Measurements from ENCODE around the gene AKAP6. TPM values are rescaled to one million over a fixed set of nuclear protein-coding genes. Genes with fewer than 3 reads are reported as not detected.

Gene AKAP6
- total and polyA plus RNA-seq, 2 of the 8 experiments (the other 6 are each of a cell fraction or from before 2014, with no cell fraction given): 0.09 to 0.89 TPM

GRCh38 chr14:32808644-32809043, 479.5 kb downstream of the AKAP6 start:
- no peaks in the 10 kb centered on the region for H3K79me1 ChIP-seq (ENCODE audit: low read depth, low read length)
- no peaks in the 10 kb centered on the region for H3K36me3 ChIP-seq (ENCODE audit: control insufficient read depth in 2 of 4, insufficient read depth in 4 of 4, low read length in 3 of 4)
- POLR2A ChIA-PET (ENCODE audit: partially characterized antibody): no interaction called here
- H2BK5ac ChIP-seq (ENCODE audit: low read depth, low read length): no peak overlapping the region
- H3K23me2 ChIP-seq (ENCODE audit: low read depth, low read length): no peaks in the 10 kb centered on the region
- WGBS, 2 experiments (ENCODE audit: extremely low coverage in 1 of 2, insufficient coverage in 1 of 2, insufficient read length in 1 of 2, insufficient replicate concordance in 2 of 2, low coverage in 1 of 2, low lambda C conversion rate in 2 of 2, missing lambda C conversion rate in 1 of 2): 81% methylated on average over 4 of the region's 4 CpGs; no CpG with 5 or more reads in 1 of the 2 experiments
- CTCF ChIA-PET (ENCODE audit: partially characterized antibody): interaction anchor here (0.7 to 1.6 kb wide), 3 partner anchors 56 to 220 kb away, joined by 3 to 5 read pairs (median 4); no protein-coding TSS in a partner anchor
- H4K91ac ChIP-seq (replicated peaks; ENCODE audit: insufficient read length, low read length): no peak overlapping the region
- H3K14ac ChIP-seq (ENCODE audit: insufficient read length): no peak overlapping the region
- H3K4me3 ChIP-seq (ENCODE audit: extremely low read depth in 1 of 4, insufficient read depth in 2 of 4, low read depth in 3 of 4, low read length in 4 of 4): no peak overlapping the region
- no peak for TF ChIP-seq POLR2AphosphoS5 (IDR thresholded peaks at IDR 0.05; ENCODE audit: low read depth, low read length)
- no peak for TF ChIP-seq CREB1 (IDR thresholded peaks at IDR 0.05)
- TF ChIP-seq SIRT6 (IDR thresholded peaks at IDR 0.05; ENCODE audit: low read length): no peak
- TF ChIP-seq FOSL1 (IDR thresholded peaks at IDR 0.05; ENCODE audit: insufficient read depth, low read depth, low read length): no peak
- TF ChIP-seq EZH2 (IDR thresholded peaks at IDR 0.05; ENCODE audit: low read depth, low read length, severe bottlenecking): no peak
- no peak for TF ChIP-seq TBP (IDR thresholded peaks at IDR 0.05; ENCODE audit: low read depth, low read length)
- no peak for TF ChIP-seq KDM5A (IDR thresholded peaks at IDR 0.05; ENCODE audit: low read length)
- TF ChIP-seq BACH1 (IDR thresholded peaks at IDR 0.05; ENCODE audit: low read length): no peak
- no peak for TF ChIP-seq TCF12 (IDR thresholded peaks at IDR 0.05; ENCODE audit: low read depth, low read length)
- no peak for TF ChIP-seq RFX5 (IDR thresholded peaks at IDR 0.05; ENCODE audit: borderline replicate concordance, low read depth, low read length)
- no peak for TF ChIP-seq SP4 (IDR thresholded peaks at IDR 0.05; ENCODE audit: low read length)
- TF ChIP-seq USF2 (IDR thresholded peaks at IDR 0.05; ENCODE audit: low read length): no peak
- no peak for TF ChIP-seq ZNF274 (IDR thresholded peaks at IDR 0.05; ENCODE audit: borderline replicate concordance, extremely low read depth, low read length)
- H4K5ac ChIP-seq (ENCODE audit: insufficient read length, low read depth, low read length): no peak overlapping the region
- no peak overlapping the region for H3K4ac ChIP-seq (replicated peaks; ENCODE audit: insufficient read length, low read depth, low read length)
- no peak overlapping the region for H2AFZ ChIP-seq (ENCODE audit: low read length)
- peaks cover 2 to 8% (median 6%) of the 10 kb centered on the region in 4 experiments; a peak in 4 of 7 replicates for H3K4me1 ChIP-seq (replicated peaks in 1 of 4; ENCODE audit: control insufficient read depth in 3 of 4, insufficient read depth in 4 of 4, low read length in 3 of 4)
- no peak overlapping the region for H2BK15ac ChIP-seq (ENCODE audit: low read length)
- no peak overlapping the region for H3K9ac ChIP-seq (replicated peaks in 1 of 4; ENCODE audit: extremely low read depth in 1 of 4, low read depth in 3 of 4, low read length in 3 of 4)
- peaks cover 10 to 12% of the 10 kb centered on the region in 2 experiments; a peak in 3 of 4 replicates for H3K9me3 ChIP-seq (ENCODE audit: insufficient read depth in 2 of 2, low read depth in 1 of 2, low read length in 1 of 2)
- H2BK120ac ChIP-seq (replicated peaks; ENCODE audit: low read depth, low read length): no peak overlapping the region
- H3K79me2 ChIP-seq (ENCODE audit: control insufficient read depth in 1 of 2, insufficient read depth in 2 of 2, low read length in 2 of 2): no peaks in the 10 kb centered on the region
- no peaks in the 10 kb centered on the region for H4K20me1 ChIP-seq (replicated peaks in 1 of 2; ENCODE audit: control insufficient read depth in 1 of 2, insufficient read depth in 2 of 2, low read length in 2 of 2)
- H3K56ac ChIP-seq (replicated peaks; ENCODE audit: insufficient read length, low read depth, low read length): no peak overlapping the region
- H2BK12ac ChIP-seq (ENCODE audit: low read depth, low read length): no peak overlapping the region
- H4K8ac ChIP-seq (ENCODE audit: extremely low read depth, insufficient read depth, low read length): no peak overlapping the region
- no peaks in the 10 kb centered on the region for H3K27me3 ChIP-seq (replicated peaks in 1 of 4; ENCODE audit: control insufficient read depth in 3 of 4, extremely low read depth in 1 of 4, insufficient read depth in 3 of 4, low read length in 3 of 4)
- FAIRE-seq (no peak), DNase-seq (ENCODE audit: low read depth in 1 of 2, low spot score in 2 of 2) (no peak)
- no peak overlapping the region for H3K18ac ChIP-seq (ENCODE audit: extremely low read depth, low read length)
- no peak overlapping the region for H3K23ac ChIP-seq (ENCODE audit: insufficient read length)
- no peak overlapping the region for H3K27ac ChIP-seq (ENCODE audit: low read depth, low read length)
- H2BK20ac ChIP-seq (ENCODE audit: low read length): no peak overlapping the region
- no peak overlapping the region for H3K4me2 ChIP-seq (ENCODE audit: insufficient read depth in 1 of 2, low read depth in 2 of 2, low read length in 2 of 2)
- no peak overlapping the region for H2AK5ac ChIP-seq (ENCODE audit: low read depth, low read length)
